H1 (cell line): ENCODE data around the gene RUFY1. TPM values are rescaled to one million over a fixed set of nuclear protein-coding genes. Genes with fewer than 3 reads are reported as not detected.

Experiments
- BACH1 ChIP-seq: IDR thresholded peaks from 2 replicates; pipeline ENCODE4 v1.6.1; 2012; ENCODE audit warnings: low read length, improper control_type of control experiment
- CBX5 ChIP-seq: fragments of 300-800, 300-1000 bp; sonication (generic); IDR thresholded peaks from 2 replicates; pipeline ENCODE4 v1.7.1; 2016; ENCODE audit warnings: antibody characterized with exemption, low read length, low read depth
- CHD7 ChIP-seq: fragments of 300-600 bp; sonication (generic); IDR thresholded peaks from 2 replicates; pipeline ENCODE4 v1.7.1; 2012; ENCODE audit warnings: low read length, moderate library complexity, mild to moderate bottlenecking, inconsistent platforms; ENCODE audit not compliant: insufficient replicate concordance
- EGR1 ChIP-seq: IDR thresholded peaks from 2 replicates; pipeline ENCODE4 v1.6.1; 2011; ENCODE audit warnings: low read depth, low read length, borderline replicate concordance
- FOSL1 ChIP-seq: IDR thresholded peaks from 2 replicates; pipeline ENCODE4 v1.6.1; 2011; ENCODE audit warnings: mild to moderate bottlenecking, low read depth, low read length, moderate library complexity; ENCODE audit not compliant: insufficient read depth
- GTF2F1 ChIP-seq: IDR thresholded peaks from 2 replicates; pipeline ENCODE4 v1.6.1; 2012; ENCODE audit warnings: low read depth, low read length, improper control_type of control experiment, borderline replicate concordance
- HDAC6 ChIP-seq: IDR thresholded peaks from one replicate; pipeline ENCODE4 v1.7.1; 2012; ENCODE audit warnings: low read depth, mild to moderate bottlenecking, inconsistent platforms, low read length, moderate library complexity
- JUN ChIP-seq: IDR thresholded peaks from 2 replicates; pipeline ENCODE4 v1.6.1; 2011; ENCODE audit warnings: low read depth, mild to moderate bottlenecking, improper control_type of control experiment, low read length
- RNF2 ChIP-seq: fragments of 200-900, 300-1000 bp; sonication (generic); IDR thresholded peaks from 2 replicates; pipeline ENCODE4 v1.7.1; 2016; ENCODE audit warnings: borderline replicate concordance, low read depth, mild to moderate bottlenecking, antibody characterized with exemption, low read length; ENCODE audit not compliant: poor library complexity, severe bottlenecking; ENCODE audit errors: missing control alignments
- polyA plus RNA-seq, 7 experiments: library from polyadenylated mRNA; depleted of rRNA in 3 of 7; stranded (reverse) in 5 of 7; unstranded in 2 of 7; fragments of >200 nt in 5 of 7; fragments of 200-250 nt in 2 of 7; gene quantifications; 1 replicate in 5 of 7; 2 replicates in 1 of 7; 4 replicates in 1 of 7; pipeline versions ENCODE4 v1.2.1 to v1.2.3, GENCODE V29; 2011 to 2013; ENCODE audit warnings: missing spikeins in 2 of 7, mixed read lengths in 2 of 7
- total RNA-seq: library from RNA; stranded (reverse); fragmentation: NEBNext Ultra II Directional; extraction: Animal tissue kit (Norgen Biotek cat#: 25700); gene quantifications from 2 replicates; pipeline ENCODE4 v1.2.1, GENCODE V29; 2021

The RUFY1 gene
- total and polyA plus RNA-seq, 2 of the 8 experiments (the other 6 are each of a cell fraction or from before 2014, with no cell fraction given): 22.4 to 29.5 TPM

GRCh38 chr5:179553006-179553405 lies 2.7 kb downstream of the RUFY1 start (continued):
- TF ChIP-seq CHD7 (no peak), FOSL1 (no peak), HDAC6 (no peak), CBX5 (no peak), JUN (no peak), RNF2 (no peak), BACH1 (no peak), GTF2F1 (no peak), EGR1 (no peak)
